GM21723 (cell line): ENCODE data around the gene KCNQ1OT1.

ENCODE experiments used
- ATAC-seq: cut with Tn5 transposase; IDR thresholded peaks from one replicate; pipeline ENCODE4 v1.9.1; 2021; ENCODE audit warnings: mild to moderate bottlenecking, moderate library complexity; ENCODE audit not compliant: unreplicated experiment

The KCNQ1OT1 gene

GRCh38 chr11:2737866-2738265 lies 38.1 kb upstream of the KCNQ1OT1 start:
- no peak for ATAC-seq

- ATAC-seq: no peak
These were observed 37.4 kb upstream of the KCNQ1OT1 start for GRCh38 chr11:2737226-2737590.

- no peak for ATAC-seq
These were observed 36.9 kb upstream of the KCNQ1OT1 start for GRCh38 chr11:2736577-2737225.

- no peak for ATAC-seq
These were observed 35.3 kb upstream of the KCNQ1OT1 start for GRCh38 chr11:2735053-2735589.

DNA sequence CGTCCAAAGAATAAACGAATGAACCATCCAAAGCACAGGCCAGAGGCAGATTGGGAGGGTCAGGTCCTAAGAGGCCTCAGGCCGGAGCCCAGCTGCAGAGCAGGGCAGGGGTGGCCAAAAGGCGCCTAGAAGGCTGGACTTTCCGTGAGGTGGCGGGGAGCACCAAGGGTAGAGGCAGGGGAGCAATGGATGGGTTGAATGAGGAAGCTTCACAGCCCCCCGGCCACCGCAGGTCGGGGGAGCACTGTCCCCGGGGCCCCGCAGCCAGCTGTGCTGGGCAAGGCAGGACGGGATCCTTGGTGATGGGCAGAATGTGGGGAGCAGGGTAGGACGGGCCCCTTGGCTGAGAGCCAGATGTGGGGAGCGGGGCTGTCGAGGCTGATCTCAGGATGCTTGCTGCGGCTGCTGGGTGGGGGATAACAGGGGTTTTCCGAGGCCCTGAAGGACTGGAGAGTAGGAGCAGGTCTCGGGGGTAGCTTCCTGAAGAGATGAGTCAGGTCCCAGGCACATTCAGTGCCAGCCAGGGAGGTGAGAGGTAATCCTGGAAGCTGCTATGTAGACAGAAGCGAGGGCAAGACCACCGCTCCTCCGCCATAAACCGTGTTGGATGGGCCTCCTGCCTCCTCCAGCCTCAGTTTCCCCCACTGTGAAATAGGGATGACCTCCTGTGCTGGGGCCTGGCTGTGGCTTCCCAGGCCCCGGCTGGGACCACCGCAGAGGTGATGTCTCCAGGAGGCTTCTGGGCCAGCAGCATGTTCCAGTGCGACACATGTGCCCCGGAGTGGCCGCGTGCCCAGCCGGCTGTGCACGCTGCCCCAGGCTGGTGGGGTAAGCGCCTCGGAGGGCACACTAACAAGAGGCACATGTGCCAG lies 34.6 kb upstream of the KCNQ1OT1 start:
- no peak for ATAC-seq

DNA sequence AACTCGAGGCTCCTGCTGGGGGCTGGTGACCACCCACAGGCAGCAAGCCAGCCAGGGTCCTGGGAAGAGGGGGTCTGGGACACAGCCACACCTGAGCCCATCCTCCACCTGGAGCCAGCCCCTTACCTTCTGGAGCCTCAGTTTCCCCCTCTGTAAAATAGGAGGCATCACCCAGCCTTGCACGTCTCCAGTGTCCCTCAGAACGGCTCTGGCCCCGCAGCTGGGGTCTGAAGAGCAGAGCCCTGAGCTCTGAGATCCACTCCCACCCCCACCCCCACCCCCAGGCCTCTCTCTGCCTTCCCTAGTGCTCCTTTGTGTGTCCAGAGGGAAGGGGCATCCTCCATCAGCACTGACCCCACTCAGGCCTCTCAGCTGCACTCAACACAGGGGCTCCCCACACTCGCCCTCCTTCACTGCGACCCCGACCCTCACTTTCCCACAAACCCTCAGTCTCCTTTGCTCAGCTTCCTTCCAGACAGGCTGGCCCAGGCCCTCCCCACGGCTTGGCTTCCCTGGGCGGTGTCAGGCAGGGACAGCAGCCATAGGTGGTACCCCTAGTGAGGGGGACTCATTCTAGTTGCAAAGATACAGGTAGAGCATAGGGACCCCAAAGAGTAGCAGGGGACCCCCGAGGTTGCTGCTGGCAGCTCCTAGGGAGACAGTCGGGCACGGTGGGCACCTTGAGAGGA lies 33.3 kb upstream of the KCNQ1OT1 start:
- no peak for ATAC-seq

- ATAC-seq: no peak
These were observed 32.6 kb upstream of the KCNQ1OT1 start for GRCh38 chr11:2732261-2732939.

- ATAC-seq: no peak
These were observed 31.6 kb upstream of the KCNQ1OT1 start for GRCh38 chr11:2731130-2732125.

GRCh38 chr11:2730272-2731129 lies 30.7 kb upstream of the KCNQ1OT1 start:
- ATAC-seq: no peak

DNA sequence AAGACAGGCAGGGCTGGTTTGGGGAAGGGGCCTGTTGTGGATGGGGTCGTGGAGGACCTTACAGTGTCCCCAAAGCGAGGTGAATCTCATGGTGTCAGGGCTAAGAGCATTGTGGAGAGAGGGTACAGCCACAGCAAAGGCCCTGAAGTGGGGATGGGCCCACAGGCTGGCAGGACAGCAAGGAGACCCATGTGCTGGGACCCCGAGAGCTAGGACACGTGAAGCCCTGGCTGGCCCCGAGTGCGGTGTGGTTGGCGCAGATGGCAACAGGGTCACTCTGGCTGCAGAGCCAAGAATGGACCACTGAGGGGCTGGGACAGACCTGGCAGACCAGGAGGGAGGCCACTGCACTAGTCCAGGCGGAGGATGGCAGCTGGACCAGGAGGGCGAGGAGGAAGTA lies 30.0 kb upstream of the KCNQ1OT1 start:
- ATAC-seq: no peak

GRCh38 chr11:2728663-2729332 lies 29.0 kb upstream of the KCNQ1OT1 start:
- ATAC-seq: no peak

DNA sequence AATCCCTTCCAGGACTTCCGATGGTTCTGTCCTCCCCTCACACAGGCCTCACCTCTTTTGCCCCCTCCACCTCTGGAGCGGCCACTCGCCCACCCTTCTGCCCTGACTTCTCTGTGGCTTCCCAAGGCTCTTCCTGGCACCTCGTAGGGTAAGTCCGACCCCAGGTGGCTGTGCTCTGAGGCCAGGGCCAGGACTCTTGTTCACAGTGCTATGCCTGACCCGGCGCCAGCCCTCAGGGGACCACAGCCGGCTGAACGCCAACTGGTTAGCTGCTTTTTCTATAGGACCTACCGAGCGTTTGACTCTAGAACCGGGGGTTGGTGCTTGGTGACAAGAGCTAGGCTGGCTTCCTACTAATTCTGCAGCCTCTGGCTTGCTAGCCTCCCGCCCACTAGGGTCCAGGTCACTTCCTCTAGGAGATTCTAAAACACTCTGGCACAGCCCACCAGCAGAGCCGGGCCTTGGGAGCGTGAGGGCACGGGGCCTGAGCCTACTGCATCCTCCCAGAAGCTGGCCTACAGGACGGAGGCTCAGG lies 28.4 kb upstream of the KCNQ1OT1 start:
- ATAC-seq: no peak

DNA sequence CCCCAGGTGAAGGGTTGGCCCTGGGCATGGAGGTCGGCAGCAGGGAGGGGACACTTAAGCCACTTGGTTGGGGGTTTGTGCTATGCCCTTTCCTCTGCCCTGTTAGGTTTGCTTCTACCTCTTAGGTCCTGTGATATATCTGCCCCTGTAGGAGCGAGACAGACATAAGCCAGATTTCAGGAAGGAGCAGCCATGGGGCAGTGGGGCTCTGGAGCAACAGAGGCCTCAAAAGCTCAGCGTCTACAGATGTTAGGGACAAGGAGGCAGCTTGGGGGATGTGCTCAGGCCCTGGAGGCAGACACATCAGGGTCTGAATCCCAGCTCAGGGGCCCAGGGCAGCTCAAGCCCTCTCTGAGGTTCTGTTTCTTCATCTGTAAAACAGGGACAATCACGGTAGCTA lies 27.2 kb upstream of the KCNQ1OT1 start:
- no peak for ATAC-seq

DNA sequence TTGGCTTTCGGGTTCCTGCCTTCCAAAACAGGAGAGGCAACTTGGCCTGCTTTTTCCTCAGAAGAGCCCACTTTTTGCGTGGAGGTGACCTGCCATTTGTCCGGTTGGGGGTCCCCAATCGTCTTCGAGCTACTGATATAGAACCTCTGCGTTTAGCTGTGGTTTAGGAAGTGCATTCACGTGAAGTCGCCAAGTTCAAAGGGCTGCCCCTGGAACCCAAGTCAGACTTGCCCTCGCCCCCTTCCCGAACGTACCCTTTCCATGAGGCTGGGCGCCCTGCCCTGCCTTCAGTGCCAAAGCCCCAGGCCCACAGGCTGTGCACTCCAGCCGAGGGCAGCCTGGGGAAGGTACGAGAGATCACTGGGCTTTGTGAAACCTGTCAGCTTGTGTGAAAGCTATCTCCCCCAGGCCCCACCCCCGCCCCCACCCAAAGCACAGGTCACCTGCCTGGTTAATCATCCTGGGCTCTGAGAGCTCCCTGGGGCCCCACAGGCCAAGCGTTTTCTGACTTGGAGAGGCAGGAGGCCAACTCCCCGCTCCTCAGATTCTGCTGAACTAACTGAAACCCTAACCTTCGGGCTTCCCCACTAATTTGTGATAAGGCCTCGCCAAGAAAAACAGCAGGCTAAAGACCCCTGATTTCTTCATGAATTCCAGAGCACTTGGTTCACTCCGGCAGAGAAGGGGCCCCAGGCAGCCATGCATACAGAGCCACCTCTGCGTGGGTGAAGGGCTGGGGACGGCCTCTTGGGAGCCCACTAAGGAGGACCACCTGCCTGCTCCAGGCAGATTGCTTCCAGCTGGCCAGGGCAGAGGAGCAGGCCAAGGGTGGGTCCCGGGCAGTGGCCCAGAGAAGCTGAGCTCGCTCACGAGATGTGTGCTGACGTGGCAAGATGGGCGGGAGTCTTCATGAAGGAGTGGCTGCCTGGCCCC lies 25.8 kb upstream of the KCNQ1OT1 start:
- ATAC-seq: no peak

- no peak for ATAC-seq
These were observed 25.0 kb upstream of the KCNQ1OT1 start for GRCh38 chr11:2724653-2725367.

- no peak for ATAC-seq
These were observed 24.3 kb upstream of the KCNQ1OT1 start for GRCh38 chr11:2724104-2724503.
